Common myeloid progenitor, CD34-positive (primary cell): Measurements from ENCODE around the gene ELMO3.

Experiments
- CTCF ChIA-PET: fragments of 350-600 bp; sonication (Branson Sonifier 250); formaldehyde crosslinking; loops from one replicate; lab custom pipeline; 2021; ENCODE audit warnings: antibody characterized with exemption; lab: Charles Lee
- POLR2A ChIA-PET: fragments of 350-600 bp; sonication (Branson Sonifier 250); formaldehyde crosslinking; loops from one replicate; lab custom pipeline; 2021; ENCODE audit warnings: antibody characterized with exemption; lab: Charles Lee
- DNase-seq, 3 donors: peaks; one replicate each; pipeline versions ENCODE4 v3.0.0 to v3.0.0-alpha.2; 2013
- H3K27ac ChIP-seq, 2 experiments: 1 replicate in 1 of 2; 2 replicates in 1 of 2; pipeline ENCODE4 v1.7.0; 2013; ENCODE audit warnings: inconsistent platforms in 2 of 2, low read length in 2 of 2, mild to moderate bottlenecking in 2 of 2, low read depth in 1 of 2, moderate library complexity in 1 of 2; ENCODE audit not compliant: severe bottlenecking in 2 of 2, insufficient read depth in 1 of 2, poor library complexity in 1 of 2
- H3K27me3 ChIP-seq, 5 experiments: replicated peaks in 2 of 5; 1 replicate in 3 of 5; 2 replicates in 2 of 5; pipeline versions ENCODE4 v1.6.1 to v1.7.0; 2013; ENCODE audit warnings: low read length in 4 of 5, mild to moderate bottlenecking in 2 of 5, moderate library complexity in 2 of 5, inconsistent platforms in 1 of 5; ENCODE audit not compliant: insufficient read depth in 5 of 5, control insufficient read depth in 4 of 5
- H3K36me3 ChIP-seq, 4 experiments: 1 replicate in 2 of 4; 2 replicates in 2 of 4; pipeline versions ENCODE4 v1.6.1 to v1.7.0; 2013; ENCODE audit warnings: low read length in 3 of 4, control low read depth in 1 of 4, mild to moderate bottlenecking in 1 of 4; ENCODE audit not compliant: control insufficient read depth in 4 of 4, insufficient read depth in 4 of 4
- H3K4me1 ChIP-seq, 4 experiments: 1 replicate in 3 of 4; 2 replicates in 1 of 4; pipeline versions ENCODE4 v1.6.1 to v1.7.1; 2013; ENCODE audit warnings: low read length in 3 of 4, mild to moderate bottlenecking in 3 of 4, control low read depth in 1 of 4, inconsistent platforms in 1 of 4, moderate library complexity in 1 of 4; ENCODE audit not compliant: control insufficient read depth in 4 of 4, insufficient read depth in 4 of 4; ENCODE audit errors: control extremely low read depth in 1 of 4
- H3K4me3 ChIP-seq, 7 experiments: 1 replicate in 4 of 7; 2 replicates in 3 of 7; pipeline versions ENCODE4 v1.5.1 to v1.7.0; 2013; ENCODE audit warnings: mild to moderate bottlenecking in 7 of 7, low read length in 6 of 7, moderate library complexity in 6 of 7, inconsistent platforms in 2 of 7, low read depth in 2 of 7, control low read depth in 1 of 7; ENCODE audit not compliant: insufficient read depth in 4 of 7, control insufficient read depth in 1 of 7; ENCODE audit errors: extremely low read depth in 1 of 7
- H3K9me3 ChIP-seq, 5 experiments: 1 replicate in 4 of 5; 2 replicates in 1 of 5; pipeline versions ENCODE4 v1.6.1 to v1.7.1; 2013; ENCODE audit warnings: low read length in 4 of 5, mild to moderate bottlenecking in 2 of 5, inconsistent platforms in 1 of 5, low read depth in 1 of 5, moderate library complexity in 1 of 5; ENCODE audit not compliant: control insufficient read depth in 4 of 5, insufficient read depth in 2 of 5; ENCODE audit errors: control extremely low read depth in 1 of 5
- WGBS: methylation state at CpG from one replicate; pipeline ENCODE4 v1.1.5; 2013; ENCODE audit not compliant: insufficient coverage; 5-methylcytosine and 5-hydroxymethylcytosine counted together

The ELMO3 gene

GRCh38 chr16:67245674-67246080 lies 46.7 kb downstream of the ELMO3 start:
- H3K4me1 ChIP-seq = peaks cover 18 to 76% (median 70%) of the 10 kb centered on the region in 4 experiments
- no peaks in the 10 kb centered on the region for H3K9me3 ChIP-seq
- DNase-seq = no peak
- H3K27me3 ChIP-seq = peaks cover 0 to 19% (median 12%) of the 10 kb centered on the region in 5 experiments
- WGBS = 27% methylated on average over 6 of the region's 8 CpGs
- ChIA-PET POLR2A (interaction anchor here (0.9 to 4.3 kb wide), 5 partner anchors 8 to 28 kb away, joined by 3 to 42 read pairs (median 5); partner anchors contain the start of gene TMEM208), CTCF (interaction anchor here (1.8 to 6.1 kb wide), 6 partner anchors 14 to 52 kb away, joined by 7 to 108 read pairs (median 13); partner anchors contain the start of genes E2F4 and TMEM208)
- peaks cover 0 to 11% (median 3%) of the 10 kb centered on the region in 4 experiments for H3K36me3 ChIP-seq
- peak overlapping the region in 6 of 7 experiments; percentile 75 to 94 (median 89) for H3K4me3 ChIP-seq
- H3K27ac ChIP-seq = peak overlapping the region in 1 of 2 experiments; percentile 93

DNA sequence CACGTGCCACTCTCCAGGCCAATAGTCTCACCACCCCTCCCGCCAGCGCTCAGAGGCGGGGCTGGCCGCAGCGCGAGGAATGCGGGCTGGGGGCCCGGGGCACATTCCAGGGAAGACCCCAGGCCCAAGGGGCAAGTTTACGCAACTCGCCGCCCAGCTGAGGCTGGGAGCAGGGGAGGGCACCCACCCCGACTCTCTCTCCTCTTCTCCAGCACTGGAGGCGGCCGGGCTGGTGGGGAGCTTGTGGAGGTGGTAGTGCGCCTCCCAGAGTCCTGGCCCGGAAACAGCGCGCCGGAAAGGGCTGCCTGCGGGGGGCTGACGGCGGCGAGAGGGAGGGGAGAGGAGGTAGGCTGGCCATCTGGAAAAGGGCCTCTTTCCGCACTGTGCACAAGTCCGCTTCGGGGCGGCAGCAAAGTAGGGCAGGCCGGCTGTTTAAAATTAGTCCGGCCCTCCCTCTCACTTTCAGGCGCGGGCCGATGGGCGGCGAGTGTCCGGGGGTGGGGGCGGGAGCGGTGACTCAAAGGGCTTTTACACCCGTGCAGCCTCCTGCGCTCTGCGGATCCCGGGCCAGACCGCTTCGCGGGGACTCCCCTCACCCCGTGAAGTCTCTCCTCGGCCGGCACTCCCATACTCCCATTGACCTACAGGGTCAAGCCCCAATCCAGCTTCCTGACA lies 47.3 kb downstream of the ELMO3 start:
- POLR2A ChIA-PET = interaction anchor here (0.9 to 4.3 kb wide), 5 partner anchors 9 to 29 kb away, joined by 3 to 42 read pairs (median 5); partner anchors contain the start of gene TMEM208
- Histone ChIP-seq H3K36me3 (peaks cover 0 to 10% (median 3%) of the 10 kb centered on the region in 4 experiments), H3K4me1 (peaks cover 18 to 72% (median 68%) of the 10 kb centered on the region in 4 experiments), H3K9me3 (no peaks in the 10 kb centered on the region), H3K4me3 (peak overlapping the region; percentile 72 to 94 (median 87)), H3K27me3 (peaks cover 0 to 23% (median 13%) of the 10 kb centered on the region in 5 experiments), H3K27ac (peak overlapping the region in 1 of 2 experiments; percentile 93)
- peak; percentile 36 to 70 (median 61) for DNase-seq
- 0% methylated on average over 30 of the region's 48 CpGs for WGBS
- CTCF ChIA-PET = interaction anchor here (2.3 to 6.1 kb wide), 5 partner anchors 15 to 53 kb away, joined by 7 to 108 read pairs (median 17); partner anchors contain the start of genes E2F4 and TMEM208

DNA sequence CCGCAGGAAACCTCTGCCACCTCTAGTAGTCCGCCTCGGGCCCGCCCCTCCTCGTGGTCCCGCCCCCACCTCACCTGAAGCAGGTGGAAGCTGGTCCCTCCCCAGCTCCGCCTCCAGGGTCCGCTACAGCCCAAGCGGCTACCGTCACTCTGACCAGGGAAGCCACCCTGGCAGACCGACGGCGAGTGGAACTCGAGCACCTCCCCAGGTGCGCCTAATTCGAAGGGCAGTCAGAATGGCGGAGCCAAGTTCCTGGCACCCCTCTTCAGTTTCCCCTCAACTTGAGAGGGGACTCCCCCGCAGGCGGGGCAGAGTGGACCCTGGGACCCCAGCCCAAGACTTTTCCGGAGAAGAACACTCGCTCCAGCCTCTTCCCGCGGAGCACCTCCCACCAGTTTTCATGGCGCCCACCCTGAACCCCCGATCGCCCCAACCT lies 47.8 kb downstream of the ELMO3 start:
- Histone ChIP-seq H3K4me3 (peak overlapping the region; percentile 72 to 94 (median 87)), H3K27ac (peak overlapping the region in 1 of 2 experiments; percentile 93), H3K27me3 (peaks cover 0 to 23% (median 13%) of the 10 kb centered on the region in 5 experiments), H3K4me1 (peaks cover 18 to 67% (median 65%) of the 10 kb centered on the region in 4 experiments), H3K9me3 (no peaks in the 10 kb centered on the region), H3K36me3 (peaks cover 0 to 7% (median 2%) of the 10 kb centered on the region in 4 experiments)
- 0% methylated on average over 20 of the region's 26 CpGs for WGBS
- POLR2A ChIA-PET = interaction anchor here (1.0 to 4.3 kb wide), 5 partner anchors 12 to 29 kb away, joined by 3 to 42 read pairs (median 4); partner anchors contain the start of gene TMEM208
- CTCF ChIA-PET = interaction anchor here (1.5 to 6.1 kb wide), 5 partner anchors 15 to 49 kb away, joined by 3 to 108 read pairs (median 9); partner anchors contain the start of gene TMEM208
- DNase-seq = no peak

DNA sequence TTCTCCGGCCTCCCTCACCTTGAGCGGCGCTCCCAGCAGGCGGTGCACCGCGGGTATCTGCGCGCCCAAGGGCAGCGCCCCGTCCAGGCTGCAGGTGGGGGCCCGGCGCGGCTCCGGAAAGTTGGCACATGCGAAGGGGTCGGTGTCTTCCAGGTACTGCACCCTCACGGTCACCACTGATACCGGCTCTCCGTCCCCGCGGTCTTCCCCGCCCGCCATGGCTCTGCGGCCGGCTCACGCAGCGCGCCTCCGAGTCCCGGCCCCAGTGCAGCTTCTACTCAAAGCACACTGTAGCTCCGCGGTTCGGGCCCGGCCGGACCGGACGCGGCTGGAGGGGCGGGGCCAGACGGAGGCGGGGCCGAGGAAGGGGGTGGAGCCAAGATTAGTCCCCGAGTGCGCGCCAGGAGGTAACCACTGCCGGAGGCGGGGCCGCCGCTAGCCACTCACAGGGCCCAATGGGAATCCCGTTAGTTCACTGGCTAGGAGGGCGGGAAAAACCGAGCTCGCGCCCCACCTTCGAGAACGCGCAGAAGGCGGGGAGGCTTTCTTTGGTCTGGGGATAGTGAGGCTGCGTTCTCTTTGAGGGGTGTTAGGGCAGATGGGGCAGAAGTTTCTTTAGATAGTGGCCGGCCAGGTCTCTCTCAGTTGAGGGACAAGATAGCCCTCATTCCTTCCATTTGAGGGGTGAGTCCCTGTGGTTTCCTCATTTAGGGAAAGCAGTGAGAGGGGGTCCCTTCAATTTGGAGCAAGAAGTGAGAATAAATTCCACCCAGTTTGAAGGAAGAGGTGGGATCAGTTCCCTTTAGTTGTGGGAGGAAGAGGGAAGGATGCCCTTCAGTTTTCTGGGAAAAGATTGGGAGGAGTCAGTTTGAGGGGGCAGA lies 48.5 kb downstream of the ELMO3 start, which contains the start of gene FHOD1:
FHOD1 (minus strand) TSS at position 290 of the 881 bp plus-strand sequence; CDS start at position 219, 71 bp downstream.
- POLR2A ChIA-PET = interaction anchor here (0.5 to 4.3 kb wide), 5 partner anchors 11 to 35 kb away, joined by 3 to 42 read pairs (median 3); partner anchors contain the start of gene TMEM208
- peak; percentile 87 to 95 (median 95) for DNase-seq
- CTCF ChIA-PET = interaction anchor here (0.7 to 6.1 kb wide), 9 partner anchors 9 to 221 kb away, joined by 3 to 108 read pairs (median 7); partner anchors contain the start of gene TMEM208
- H3K36me3 ChIP-seq = peaks cover 0 to 4% (median 0%) of the 10 kb centered on the region in 4 experiments
- H3K4me3 ChIP-seq = peak within 1 kb of the TSS; percentile 72 to 94 (median 87)
- peaks cover 0 to 23% (median 13%) of the 10 kb centered on the region in 5 experiments for H3K27me3 ChIP-seq
- H3K9me3 ChIP-seq = no peaks in the 10 kb centered on the region
- H3K27ac ChIP-seq = peak within 1 kb of the TSS in 1 of 2 experiments; percentile 93
- peaks cover 18 to 62% (median 61%) of the 10 kb centered on the region in 4 experiments for H3K4me1 ChIP-seq
- 0% methylated on average over 50 of the region's 60 CpGs for WGBS

DNA sequence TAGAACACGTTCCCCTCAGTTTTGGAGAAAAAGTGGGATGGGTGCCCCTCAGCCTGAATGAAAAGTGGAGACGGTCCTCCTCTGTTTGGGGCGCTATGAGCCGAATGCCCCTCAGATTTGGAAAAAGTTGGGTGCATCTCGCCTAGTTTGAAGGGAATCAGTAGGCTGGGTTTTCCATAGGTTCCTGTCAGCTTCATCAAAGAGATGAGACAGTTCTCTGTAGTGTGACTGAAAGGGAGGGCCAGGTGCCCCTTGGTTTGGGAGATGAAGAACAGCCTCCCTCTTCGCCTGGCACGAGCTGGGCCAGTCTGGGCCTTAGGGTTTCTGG lies 49.1 kb downstream of the ELMO3 start:
- Histone ChIP-seq H3K36me3 (peaks cover 0 to 1% (median 0%) of the 10 kb centered on the region in 4 experiments), H3K27ac (no peak overlapping the region), H3K4me1 (peaks cover 13 to 59% (median 57%) of the 10 kb centered on the region in 4 experiments), H3K4me3 (peak overlapping the region in 6 of 7 experiments; percentile 42 to 94 (median 89)), H3K27me3 (peaks cover 0 to 23% (median 13%) of the 10 kb centered on the region in 5 experiments), H3K9me3 (no peaks in the 10 kb centered on the region)
- ChIA-PET CTCF (interaction anchor here (0.7 to 6.1 kb wide), 10 partner anchors 9 to 220 kb away, joined by 3 to 108 read pairs (median 6); partner anchors contain the start of gene TMEM208), POLR2A (interaction anchor here (0.5 to 0.6 kb wide), 2 partner anchors 11 to 16 kb away, joined by 3 read pairs; no protein-coding TSS in a partner anchor)
- DNase-seq = no peak
- WGBS = 0% methylated on average over 6 of the region's 7 CpGs
